Measurements from ENCODE around the gene CAD.

GRCh38 chr2:27175330-27175729 is 41.8 kb upstream of the CAD start:
- TF ChIP-seq POLR2A (IDR thresholded peaks at IDR 0.05; ENCODE audit: low read depth, low read length), result no peak
- no peak for TF ChIP-seq SPI1 (IDR thresholded peaks at IDR 0.05; ENCODE audit: low read depth, low read length)
- no peak for TF ChIP-seq TAF1 (IDR thresholded peaks at IDR 0.05; ENCODE audit: low read depth, low read length)

Data from GM12891 (cell line).